GM21528 (cell line): ENCODE measurements around the gene SCAP.
"Not testable (repeated sequence)": the region's sequence is repeated elsewhere in the genome, so short reads cannot be mapped to it uniquely, and the experiment has no call there.

Experiments
- ATAC-seq: cut with Tn5 transposase; IDR thresholded peaks from one replicate; pipeline ENCODE4 v1.9.1; 2021; ENCODE audit warnings: mild to moderate bottlenecking, moderate library complexity; ENCODE audit not compliant: unreplicated experiment, low FRiP score

The SCAP gene

GRCh38 chr3:47370887-47371697 is 104.6 kb downstream of the SCAP start:
- no peak for ATAC-seq

- not testable (repeated sequence) for ATAC-seq
These were observed 105.7 kb downstream of the SCAP start for GRCh38 chr3:47370020-47370419.

DNA sequence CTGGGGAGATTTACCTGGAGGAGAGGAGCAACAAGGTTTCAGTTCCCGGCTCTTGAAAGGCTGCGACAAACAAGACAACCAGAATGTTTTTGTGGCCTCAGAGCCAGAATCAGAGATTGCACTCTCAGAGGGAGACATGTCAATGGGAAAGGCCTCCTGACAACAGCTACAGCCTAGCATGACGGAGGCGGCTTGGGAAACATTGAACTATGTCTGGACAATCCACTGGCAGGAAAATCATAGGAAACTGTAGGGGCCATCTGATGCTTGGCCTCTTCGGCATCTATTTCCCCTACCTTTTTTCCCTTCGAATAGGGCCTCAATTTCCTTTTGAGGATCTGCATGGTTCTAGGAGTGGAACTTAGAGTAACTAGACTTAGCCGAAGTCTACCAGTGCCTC is 108.1 kb downstream of the SCAP start:
- no peak for ATAC-seq

DNA sequence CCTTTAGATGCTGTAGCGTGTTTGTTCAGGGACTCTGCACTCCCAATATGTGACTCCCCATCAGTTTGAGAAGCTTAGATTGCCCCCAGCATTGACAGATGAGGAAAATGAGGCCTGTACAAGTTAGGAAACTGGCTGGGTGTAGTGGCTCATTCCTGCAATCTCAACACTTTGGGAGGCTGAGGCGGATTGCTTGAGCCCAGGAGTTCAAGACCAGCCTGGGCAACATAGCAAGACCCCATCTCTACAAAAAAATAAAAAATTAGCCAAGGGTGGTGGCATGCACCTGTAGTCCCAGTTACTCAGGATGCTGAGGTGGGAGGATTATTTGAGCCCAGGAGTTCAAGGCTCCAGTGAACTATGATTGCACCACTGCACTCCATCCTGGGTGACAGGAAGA is 108.9 kb downstream of the SCAP start:
- ATAC-seq = no peak

GRCh38 chr3:47365213-47366153 is 110.3 kb downstream of the SCAP start:
- no peak for ATAC-seq
